ENCODE data around the gene ELL.

ELL gene

DNA sequence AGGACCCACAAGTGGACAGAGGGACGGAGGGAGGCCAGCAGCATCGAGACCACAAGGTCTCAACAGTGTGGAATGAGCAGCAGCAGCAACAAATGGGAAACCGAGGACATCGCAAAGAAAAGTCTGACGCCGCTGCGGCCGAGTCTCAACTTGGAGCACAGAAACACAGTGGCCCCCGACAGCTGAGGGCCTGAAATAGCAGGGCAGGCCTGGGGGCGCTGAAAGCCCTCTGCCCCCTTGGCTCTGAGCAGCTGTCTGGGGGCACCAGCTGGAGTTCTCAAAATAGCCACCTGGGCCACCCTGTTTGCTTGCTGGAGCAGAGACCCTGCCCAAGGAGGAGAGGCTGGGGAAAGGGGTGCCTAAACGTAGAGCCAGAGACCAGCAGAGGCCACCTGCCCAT lies 78.0 kb downstream of the ELL start:
- TF ChIP-seq, protein P1, sequence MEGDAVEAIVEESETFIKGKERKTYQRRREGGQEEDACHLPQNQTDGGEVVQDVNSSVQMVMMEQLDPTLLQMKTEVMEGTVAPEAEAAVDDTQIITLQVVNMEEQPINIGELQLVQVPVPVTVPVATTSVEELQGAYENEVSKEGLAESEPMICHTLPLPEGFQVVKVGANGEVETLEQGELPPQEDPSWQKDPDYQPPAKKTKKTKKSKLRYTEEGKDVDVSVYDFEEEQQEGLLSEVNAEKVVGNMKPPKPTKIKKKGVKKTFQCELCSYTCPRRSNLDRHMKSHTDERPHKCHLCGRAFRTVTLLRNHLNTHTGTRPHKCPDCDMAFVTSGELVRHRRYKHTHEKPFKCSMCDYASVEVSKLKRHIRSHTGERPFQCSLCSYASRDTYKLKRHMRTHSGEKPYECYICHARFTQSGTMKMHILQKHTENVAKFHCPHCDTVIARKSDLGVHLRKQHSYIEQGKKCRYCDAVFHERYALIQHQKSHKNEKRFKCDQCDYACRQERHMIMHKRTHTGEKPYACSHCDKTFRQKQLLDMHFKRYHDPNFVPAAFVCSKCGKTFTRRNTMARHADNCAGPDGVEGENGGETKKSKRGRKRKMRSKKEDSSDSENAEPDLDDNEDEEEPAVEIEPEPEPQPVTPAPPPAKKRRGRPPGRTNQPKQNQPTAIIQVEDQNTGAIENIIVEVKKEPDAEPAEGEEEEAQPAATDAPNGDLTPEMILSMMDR (IDR thresholded peaks at IDR 0.05; ENCODE audit: low read depth, low read length, poor library complexity, severe bottlenecking) = no peak
- TF ChIP-seq EZH2phosphoT487 (IDR thresholded peaks at IDR 0.05; ENCODE audit: borderline replicate concordance, low read length) = no peak
- Histone ChIP-seq H3K4me1 (ENCODE audit: control insufficient read depth, low read length) (peaks cover 6% of the 10 kb centered on the region; the same call in 1 of the 2 replicates), H3K9me3 (ENCODE audit: control insufficient read depth, insufficient read depth, low read length) (no peaks in the 10 kb centered on the region), H3K79me2 (ENCODE audit: control insufficient read depth, low read length) (no peaks in the 10 kb centered on the region), H3K4me3 (ENCODE audit: low read length) (no peak overlapping the region), H3K4me2 (ENCODE audit: low read length) (no peak overlapping the region), H3K36me3 (ENCODE audit: control insufficient read depth, low read length) (peaks cover 30% of the 10 kb centered on the region), H3K27me3 (ENCODE audit: control insufficient read depth, low read length) (no peaks in the 10 kb centered on the region), H3F3A (ENCODE audit: control insufficient read depth, insufficient read depth) (peaks cover 12% of the 10 kb centered on the region; the same call in 1 of the 2 replicates), H4K20me1 (ENCODE audit: control insufficient read depth, insufficient read depth, low read depth, low read length) (no peaks in the 10 kb centered on the region), H3K27ac (ENCODE audit: low read depth, low read length) (no peak overlapping the region), H3K9me2 (replicated peaks; ENCODE audit: control insufficient read depth, low read length) (no peaks in the 10 kb centered on the region)

DNA sequence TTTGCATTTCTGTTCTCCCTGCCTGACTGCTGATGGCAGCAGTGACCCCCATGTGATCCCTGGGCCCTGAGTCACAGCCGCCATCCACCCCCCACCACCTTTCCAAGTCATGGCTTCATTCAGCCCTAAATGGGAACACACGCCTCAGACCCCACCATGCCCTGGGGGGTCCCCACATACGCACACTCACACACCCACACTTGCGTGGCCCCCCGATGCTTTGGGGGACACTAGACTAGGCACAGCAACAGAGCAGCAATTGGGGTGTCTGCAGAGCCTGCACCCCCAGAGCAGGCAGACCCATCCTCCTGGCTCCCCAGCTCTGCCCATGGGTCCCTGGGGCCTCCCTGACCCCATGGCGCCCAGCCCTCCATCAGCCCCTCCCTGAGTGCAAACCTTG lies 78.5 kb downstream of the ELL start:
- no peaks in the 10 kb centered on the region for H3K79me2 ChIP-seq (ENCODE audit: control insufficient read depth, low read length)
- no peak overlapping the region for H3K27ac ChIP-seq (ENCODE audit: low read depth, low read length)
- no peak overlapping the region for H3K4me3 ChIP-seq (ENCODE audit: low read length)
- H4K20me1 ChIP-seq (ENCODE audit: control insufficient read depth, insufficient read depth, low read depth, low read length) = no peaks in the 10 kb centered on the region
- H3K9me3 ChIP-seq (ENCODE audit: control insufficient read depth, insufficient read depth, low read length) = no peaks in the 10 kb centered on the region
- H3K4me1 ChIP-seq (ENCODE audit: control insufficient read depth, low read length) = peaks cover 6% of the 10 kb centered on the region; the same call in 1 of the 2 replicates
- no peak for TF ChIP-seq EZH2phosphoT487 (IDR thresholded peaks at IDR 0.05; ENCODE audit: borderline replicate concordance, low read length)
- TF ChIP-seq, protein P1 (IDR thresholded peaks at IDR 0.05; ENCODE audit: low read depth, low read length, poor library complexity, severe bottlenecking) = no peak
- peaks cover 12% of the 10 kb centered on the region; the same call in 1 of the 2 replicates for H3F3A ChIP-seq (ENCODE audit: control insufficient read depth, insufficient read depth)
- H3K27me3 ChIP-seq (ENCODE audit: control insufficient read depth, low read length) = no peaks in the 10 kb centered on the region
- no peaks in the 10 kb centered on the region for H3K9me2 ChIP-seq (replicated peaks; ENCODE audit: control insufficient read depth, low read length)
- no peak overlapping the region for H3K4me2 ChIP-seq (ENCODE audit: low read length)
- peaks cover 28% of the 10 kb centered on the region for H3K36me3 ChIP-seq (ENCODE audit: control insufficient read depth, low read length)

DNA sequence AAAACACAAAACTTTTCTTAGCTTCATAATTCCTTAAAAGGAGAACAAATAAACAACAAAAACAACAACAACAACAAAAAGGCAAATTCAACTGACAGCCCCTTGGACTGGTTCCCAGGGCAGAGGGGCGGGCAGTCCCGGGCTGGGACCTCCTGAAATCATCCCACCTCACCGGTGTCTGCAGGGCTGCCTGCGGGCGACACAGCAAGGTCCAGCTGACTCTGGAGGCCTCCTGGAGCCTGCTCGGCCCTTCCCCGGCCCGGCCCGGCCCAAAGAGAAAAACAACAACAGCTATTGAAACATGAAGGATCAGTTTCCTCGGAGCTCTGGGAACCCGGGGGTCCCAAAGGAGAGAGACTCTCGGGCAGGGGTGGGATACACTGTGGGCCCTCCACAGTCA lies 78.9 kb downstream of the ELL start:
- TF ChIP-seq EZH2phosphoT487 (IDR thresholded peaks at IDR 0.05; ENCODE audit: borderline replicate concordance, low read length) = no peak
- TF ChIP-seq, protein P1 (IDR thresholded peaks at IDR 0.05; ENCODE audit: low read depth, low read length, poor library complexity, severe bottlenecking) = no peak
- Histone ChIP-seq H4K20me1 (ENCODE audit: control insufficient read depth, insufficient read depth, low read depth, low read length) (no peaks in the 10 kb centered on the region), H3K79me2 (ENCODE audit: control insufficient read depth, low read length) (no peaks in the 10 kb centered on the region), H3K9me2 (replicated peaks; ENCODE audit: control insufficient read depth, low read length) (no peaks in the 10 kb centered on the region), H3F3A (ENCODE audit: control insufficient read depth, insufficient read depth) (peaks cover 12% of the 10 kb centered on the region; the same call in 1 of the 2 replicates), H3K4me1 (ENCODE audit: control insufficient read depth, low read length) (peaks cover 6% of the 10 kb centered on the region; the same call in 1 of the 2 replicates), H3K27me3 (ENCODE audit: control insufficient read depth, low read length) (no peaks in the 10 kb centered on the region), H3K4me3 (ENCODE audit: low read length) (no peak overlapping the region), H3K4me2 (ENCODE audit: low read length) (no peak overlapping the region), H3K36me3 (ENCODE audit: control insufficient read depth, low read length) (peaks cover 28% of the 10 kb centered on the region), H3K27ac (ENCODE audit: low read depth, low read length) (no peak overlapping the region), H3K9me3 (ENCODE audit: control insufficient read depth, insufficient read depth, low read length) (no peaks in the 10 kb centered on the region)
